Common myeloid progenitor, CD34-positive (primary cell): ENCODE measurements around the gene ACR.
A peak's percentile ranks its signal among the peaks of the same experiment; 100 is the strongest.
"Not testable (repeated sequence)": the region's sequence is repeated elsewhere in the genome, so short reads cannot be mapped to it uniquely, and the experiment has no call there.

Source experiments
- CTCF ChIA-PET: fragments of 350-600 bp; sonication (Branson Sonifier 250); formaldehyde crosslinking; loops from one replicate; lab custom pipeline; 2021; ENCODE audit warnings: antibody characterized with exemption; lab: Charles Lee
- POLR2A ChIA-PET: fragments of 350-600 bp; sonication (Branson Sonifier 250); formaldehyde crosslinking; loops from one replicate; lab custom pipeline; 2021; ENCODE audit warnings: antibody characterized with exemption; lab: Charles Lee
- DNase-seq, 3 donors: peaks; one replicate each; pipeline versions ENCODE4 v3.0.0 to v3.0.0-alpha.2; 2013
- H3K27ac ChIP-seq, 2 experiments: 1 replicate in 1 of 2; 2 replicates in 1 of 2; pipeline ENCODE4 v1.7.0; 2013; ENCODE audit warnings: inconsistent platforms in 2 of 2, low read length in 2 of 2, mild to moderate bottlenecking in 2 of 2, low read depth in 1 of 2, moderate library complexity in 1 of 2; ENCODE audit not compliant: severe bottlenecking in 2 of 2, insufficient read depth in 1 of 2, poor library complexity in 1 of 2
- H3K27me3 ChIP-seq, 5 experiments: replicated peaks in 2 of 5; 1 replicate in 3 of 5; 2 replicates in 2 of 5; pipeline versions ENCODE4 v1.6.1 to v1.7.0; 2013; ENCODE audit warnings: low read length in 4 of 5, mild to moderate bottlenecking in 2 of 5, moderate library complexity in 2 of 5, inconsistent platforms in 1 of 5; ENCODE audit not compliant: insufficient read depth in 5 of 5, control insufficient read depth in 4 of 5
- H3K36me3 ChIP-seq, 4 experiments: 1 replicate in 2 of 4; 2 replicates in 2 of 4; pipeline versions ENCODE4 v1.6.1 to v1.7.0; 2013; ENCODE audit warnings: low read length in 3 of 4, control low read depth in 1 of 4, mild to moderate bottlenecking in 1 of 4; ENCODE audit not compliant: control insufficient read depth in 4 of 4, insufficient read depth in 4 of 4
- H3K4me1 ChIP-seq, 4 experiments: 1 replicate in 3 of 4; 2 replicates in 1 of 4; pipeline versions ENCODE4 v1.6.1 to v1.7.1; 2013; ENCODE audit warnings: low read length in 3 of 4, mild to moderate bottlenecking in 3 of 4, control low read depth in 1 of 4, inconsistent platforms in 1 of 4, moderate library complexity in 1 of 4; ENCODE audit not compliant: control insufficient read depth in 4 of 4, insufficient read depth in 4 of 4; ENCODE audit errors: control extremely low read depth in 1 of 4
- H3K4me3 ChIP-seq, 7 experiments: 1 replicate in 4 of 7; 2 replicates in 3 of 7; pipeline versions ENCODE4 v1.5.1 to v1.7.0; 2013; ENCODE audit warnings: mild to moderate bottlenecking in 7 of 7, low read length in 6 of 7, moderate library complexity in 6 of 7, inconsistent platforms in 2 of 7, low read depth in 2 of 7, control low read depth in 1 of 7; ENCODE audit not compliant: insufficient read depth in 4 of 7, control insufficient read depth in 1 of 7; ENCODE audit errors: extremely low read depth in 1 of 7
- H3K9me3 ChIP-seq, 5 experiments: 1 replicate in 4 of 5; 2 replicates in 1 of 5; pipeline versions ENCODE4 v1.6.1 to v1.7.1; 2013; ENCODE audit warnings: low read length in 4 of 5, mild to moderate bottlenecking in 2 of 5, inconsistent platforms in 1 of 5, low read depth in 1 of 5, moderate library complexity in 1 of 5; ENCODE audit not compliant: control insufficient read depth in 4 of 5, insufficient read depth in 2 of 5; ENCODE audit errors: control extremely low read depth in 1 of 5
- WGBS: methylation state at CpG from one replicate; pipeline ENCODE4 v1.1.5; 2013; ENCODE audit not compliant: insufficient coverage; 5-methylcytosine and 5-hydroxymethylcytosine counted together

Gene ACR

GRCh38 chr22:50783033-50783879, 45.3 kb downstream of the ACR start, which contains the start of gene RABL2B:
Gene RABL2B (minus strand): TSS chr22:50783636. CDS start chr22:50782294, 1,342 bp downstream.
- H3K4me1 ChIP-seq, CTCF ChIA-PET, H3K27me3 ChIP-seq, POLR2A ChIA-PET, H3K9me3 ChIP-seq, H3K36me3 ChIP-seq, H3K27ac ChIP-seq: not testable (repeated sequence)
- peak; percentile 82 to 87 (median 86) for DNase-seq
- H3K4me3 ChIP-seq: peak within 1 kb of the TSS; percentile 52 to 77 (median 67)
- no CpG with 5 or more reads among the region's 77 CpGs for WGBS

- WGBS: no CpG with 5 or more reads among the region's 16 CpGs
- DNase-seq: peak in 2 of 3 donors; percentile 15 to 17
- CTCF ChIA-PET, H3K9me3 ChIP-seq, H3K27me3 ChIP-seq, H3K4me1 ChIP-seq, H3K27ac ChIP-seq, H3K36me3 ChIP-seq, POLR2A ChIA-PET: not testable (repeated sequence)
- H3K4me3 ChIP-seq: peak overlapping the region; percentile 49 to 72 (median 67)
These were observed 45.9 kb downstream of the ACR start for GRCh38 chr22:50783880-50784276.

DNA sequence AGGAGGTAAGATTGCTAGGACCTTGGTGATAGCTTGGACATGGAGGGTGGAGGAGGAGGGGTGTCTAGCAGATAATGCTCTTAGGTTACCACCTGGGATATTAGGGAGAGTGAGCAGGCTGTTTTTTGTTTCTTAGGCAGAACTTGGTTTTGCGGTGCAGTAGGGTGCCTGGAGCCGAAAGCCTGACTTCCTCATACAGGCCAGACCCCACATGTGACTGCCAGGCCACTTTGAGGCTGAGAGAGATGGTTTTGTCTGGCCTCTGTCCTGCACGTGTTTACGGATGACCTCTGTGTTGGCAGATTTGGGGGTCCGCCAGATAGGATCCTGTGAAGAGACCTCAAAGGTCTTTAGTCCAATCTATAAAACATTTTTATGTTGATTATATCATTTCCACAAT, 47.3 kb downstream of the ACR start:
- POLR2A ChIA-PET, H3K27ac ChIP-seq: not testable (repeated sequence)

DNA sequence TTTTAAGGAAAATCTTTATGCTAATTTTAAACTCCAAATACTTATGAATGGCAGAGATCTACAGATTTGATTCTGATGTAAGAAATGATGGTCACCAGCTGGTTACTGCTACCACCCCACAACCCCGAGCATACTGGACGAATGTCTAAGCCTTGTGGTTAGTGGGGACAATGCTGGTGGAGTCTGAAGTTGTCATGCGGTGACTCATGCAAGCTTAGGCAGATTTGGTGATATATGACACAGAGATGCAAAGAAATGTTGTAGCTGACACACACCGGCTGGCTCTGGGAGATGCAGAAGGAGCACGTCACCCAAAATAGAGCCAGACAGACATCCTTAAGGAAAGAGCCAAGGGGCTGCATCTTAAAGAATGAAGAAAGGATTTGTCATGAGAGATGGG, 48.9 kb downstream of the ACR start:
- CTCF ChIA-PET, H3K9me3 ChIP-seq, H3K27ac ChIP-seq, H3K4me1 ChIP-seq, DNase-seq, H3K27me3 ChIP-seq, H3K4me3 ChIP-seq, H3K36me3 ChIP-seq, POLR2A ChIA-PET: not testable (repeated sequence)
- no CpG with 5 or more reads among the region's 5 CpGs for WGBS

More for the DNA sequence above, 47.3 kb downstream of the ACR start:
- H3K4me1 ChIP-seq, CTCF ChIA-PET, H3K4me3 ChIP-seq, H3K27me3 ChIP-seq, H3K9me3 ChIP-seq, H3K36me3 ChIP-seq: not testable (repeated sequence)
- no CpG with 5 or more reads among the region's 5 CpGs for WGBS
- DNase-seq: peak in 1 of 3 donors; percentile 6
